NCI-H748 (cell line): ENCODE results near the gene FOXD4L3.
"Not testable (repeated sequence)": the region's sequence is repeated elsewhere in the genome, so short reads cannot be mapped to it uniquely, and the experiment has no call there.

Experiments
- DNase-seq: peaks from one replicate; lab custom pipeline; 2025; ENCODE audit not compliant: unreplicated experiment; lab: John Stamatoyannopoulos, UW

FOXD4L3 gene

GRCh38 chr9:68302567-68302966 lies at the start of gene FOXD4L3:
Gene FOXD4L3 (plus strand): TSS chr9:68302867. CDS start chr9:68302952, 85 bp downstream.
- not testable (repeated sequence) for DNase-seq

- DNase-seq: not testable (repeated sequence)
Observed at GRCh38 chr9:68281041-68281440, 21.6 kb upstream of the FOXD4L3 start.

- not testable (repeated sequence) for DNase-seq
Observed at GRCh38 chr9:68303771-68304170, 1.1 kb downstream of the FOXD4L3 start.

- DNase-seq: not testable (repeated sequence)
Observed at GRCh38 chr9:68304212-68304611, 1.5 kb downstream of the FOXD4L3 start.

GRCh38 chr9:68304777-68305176 lies 2.1 kb downstream of the FOXD4L3 start:
- DNase-seq: not testable (repeated sequence)

GRCh38 chr9:68305680-68306285 lies 3.1 kb downstream of the FOXD4L3 start:
- not testable (repeated sequence) for DNase-seq

- not testable (repeated sequence) for DNase-seq
Observed at GRCh38 chr9:68306391-68306964, 3.8 kb downstream of the FOXD4L3 start.

GRCh38 chr9:68307127-68307526 lies 4.5 kb downstream of the FOXD4L3 start:
- DNase-seq: not testable (repeated sequence)

- not testable (repeated sequence) for DNase-seq
Observed at GRCh38 chr9:68307654-68308053, 5.0 kb downstream of the FOXD4L3 start.

- not testable (repeated sequence) for DNase-seq
Observed at GRCh38 chr9:68311208-68311607, 8.5 kb downstream of the FOXD4L3 start.

- DNase-seq: not testable (repeated sequence)
Observed at GRCh38 chr9:68318209-68318608, 15.5 kb downstream of the FOXD4L3 start.

- DNase-seq: not testable (repeated sequence)
Observed at GRCh38 chr9:68323749-68324148, 21.1 kb downstream of the FOXD4L3 start.

GRCh38 chr9:68324518-68324917 lies 21.9 kb downstream of the FOXD4L3 start:
- not testable (repeated sequence) for DNase-seq

- not testable (repeated sequence) for DNase-seq
Observed at GRCh38 chr9:68329106-68329505, 26.4 kb downstream of the FOXD4L3 start.

- not testable (repeated sequence) for DNase-seq
Observed at GRCh38 chr9:68330531-68331173, 28.0 kb downstream of the FOXD4L3 start.

- not testable (repeated sequence) for DNase-seq
Observed at GRCh38 chr9:68332122-68332521, 29.5 kb downstream of the FOXD4L3 start.

- not testable (repeated sequence) for DNase-seq
Observed at GRCh38 chr9:68335935-68336334, 33.3 kb downstream of the FOXD4L3 start.

- not testable (repeated sequence) for DNase-seq
Observed at GRCh38 chr9:68336639-68337339, 34.1 kb downstream of the FOXD4L3 start.

GRCh38 chr9:68338000-68338399 lies 35.3 kb downstream of the FOXD4L3 start:
- not testable (repeated sequence) for DNase-seq

- not testable (repeated sequence) for DNase-seq
Observed at GRCh38 chr9:68342265-68343025, 39.8 kb downstream of the FOXD4L3 start.

- DNase-seq: not testable (repeated sequence)
Observed at GRCh38 chr9:68343242-68343641, 40.6 kb downstream of the FOXD4L3 start.
